DOHH2 (cell line): ENCODE measurements around the gene NEGR1.

ENCODE experiments used
- EZH2phosphoT487 ChIP-seq: fragments of 200-600 bp; sonication (generic); IDR thresholded peaks from 2 replicates; pipeline ENCODE4 v1.6.1; 2017; ENCODE audit warnings: borderline replicate concordance, mild to moderate bottlenecking, antibody characterized with exemption, low read length, moderate library complexity, mixed read lengths
- TF ChIP-seq, protein P1 (sequence below): fragments of 200-600 bp; sonication (generic); IDR thresholded peaks from one replicate; pipeline ENCODE4 v1.5.1; 2014; ENCODE audit warnings: antibody characterized with exemption, mild to moderate bottlenecking, low read depth, low read length; ENCODE audit not compliant: poor library complexity, severe bottlenecking

DNA sequence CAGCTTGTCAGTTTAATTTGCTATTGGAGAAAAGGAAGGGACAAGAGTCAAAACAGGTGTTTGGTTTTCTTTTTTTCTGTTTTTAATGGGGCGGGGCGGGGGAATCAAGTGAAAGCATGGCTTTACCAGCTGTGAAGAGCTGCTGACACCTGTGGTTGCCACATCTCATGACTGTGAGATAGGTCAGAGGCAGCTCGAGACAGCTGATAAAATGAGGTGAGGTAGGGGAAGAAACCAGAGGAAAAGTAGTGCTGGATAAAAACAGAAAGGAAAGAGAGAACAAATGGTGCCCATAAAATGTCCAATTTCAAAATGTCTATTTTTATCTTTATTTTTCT lies 272.3 kb downstream of the NEGR1 start:
- TF ChIP-seq, protein P1, sequence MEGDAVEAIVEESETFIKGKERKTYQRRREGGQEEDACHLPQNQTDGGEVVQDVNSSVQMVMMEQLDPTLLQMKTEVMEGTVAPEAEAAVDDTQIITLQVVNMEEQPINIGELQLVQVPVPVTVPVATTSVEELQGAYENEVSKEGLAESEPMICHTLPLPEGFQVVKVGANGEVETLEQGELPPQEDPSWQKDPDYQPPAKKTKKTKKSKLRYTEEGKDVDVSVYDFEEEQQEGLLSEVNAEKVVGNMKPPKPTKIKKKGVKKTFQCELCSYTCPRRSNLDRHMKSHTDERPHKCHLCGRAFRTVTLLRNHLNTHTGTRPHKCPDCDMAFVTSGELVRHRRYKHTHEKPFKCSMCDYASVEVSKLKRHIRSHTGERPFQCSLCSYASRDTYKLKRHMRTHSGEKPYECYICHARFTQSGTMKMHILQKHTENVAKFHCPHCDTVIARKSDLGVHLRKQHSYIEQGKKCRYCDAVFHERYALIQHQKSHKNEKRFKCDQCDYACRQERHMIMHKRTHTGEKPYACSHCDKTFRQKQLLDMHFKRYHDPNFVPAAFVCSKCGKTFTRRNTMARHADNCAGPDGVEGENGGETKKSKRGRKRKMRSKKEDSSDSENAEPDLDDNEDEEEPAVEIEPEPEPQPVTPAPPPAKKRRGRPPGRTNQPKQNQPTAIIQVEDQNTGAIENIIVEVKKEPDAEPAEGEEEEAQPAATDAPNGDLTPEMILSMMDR, result no peak
- no peak for TF ChIP-seq EZH2phosphoT487
